K562 (cell line): ENCODE data around the gene PLCB1. TPM values are rescaled to one million over a fixed set of nuclear protein-coding genes. Genes with fewer than 3 reads are reported as not detected.

Experiments
- ATAC-seq: fragments of 200-7000 bp; cut with Tn5 transposase; 3 replicates; pipeline ENCODE4 v1.9.1; 2020; ENCODE audit warnings: moderate library complexity
- BruUV-seq: library from RNA; stranded (reverse); fragments of 400-500 nt; replicated peaks from 2 replicates; lab custom pipeline; 2021; lab: Mats Ljungman, UMichigan
- CTCF ChIA-PET: fragments of 300-600 bp; formaldehyde crosslinking; extraction: SDS; loops from one replicate; lab custom pipeline; 2021; ENCODE audit warnings: low intra/inter-chr PET ratio; lab: Yijun Ruan, JAX
- POLR2A ChIA-PET: fragments of 300-600, 350-650 bp; sonication (Branson Sonifier 250); formaldehyde crosslinking; extraction: SDS; loops from one replicate; lab custom pipeline; 2021; ENCODE audit warnings: antibody characterized with exemption, inconsistent platforms; lab: Yijun Ruan, JAX
- DNase-seq, 4 experiments: peaks; one replicate each; pipeline versions ENCODE4 v3.0.0 to v3.0.0-alpha.2; 2011 to 2018; ENCODE audit warnings: low spot score in 3 of 4, mixed read lengths in 3 of 4; ENCODE audit errors: extremely low read depth in 1 of 4
- FAIRE-seq: peaks from 2 replicates; lab custom pipeline; 2011; peaks lifted over from hg19 to GRCh38; lab: Jason Lieb, UNC
- H2AFZ ChIP-seq: 2 replicates; pipeline ENCODE4 v1.6.0; 2011; ENCODE audit warnings: low read depth, low read length, control low read depth, inconsistent platforms
- H3K27ac ChIP-seq: fragments of 200-600 bp; 3 replicates; pipeline ENCODE4 v1.8.0; 2011; ENCODE audit warnings: low read depth, mild to moderate bottlenecking, control low read depth, inconsistent platforms, low read length, moderate library complexity, mixed read lengths; ENCODE audit errors: extremely low read depth
- H3K27me3 ChIP-seq, 2 experiments: fragments of 300-600 bp in 1 of 2; 2 replicates in 1 of 2; 3 replicates in 1 of 2; pipeline versions ENCODE4 v1.6.0 to v1.8.0; 2011; ENCODE audit warnings: inconsistent platforms in 2 of 2, low read length in 2 of 2, mild to moderate bottlenecking in 1 of 2, mixed read lengths in 1 of 2, moderate library complexity in 1 of 2; ENCODE audit not compliant: control insufficient read depth in 2 of 2, insufficient read depth in 2 of 2
- H3K36me3 ChIP-seq: fragments of 300-600 bp; 3 replicates; pipeline ENCODE4 v1.8.0; 2011; ENCODE audit warnings: mild to moderate bottlenecking, low read length, inconsistent platforms; ENCODE audit not compliant: control insufficient read depth, insufficient read depth
- H3K4me1 ChIP-seq, 2 experiments: fragments of 200-600 bp in 1 of 2; replicated peaks in 1 of 2; 2 replicates in 1 of 2; 3 replicates in 1 of 2; pipeline versions ENCODE4 v1.5.1 to v1.8.0; 2011; ENCODE audit warnings: inconsistent platforms in 2 of 2, low read length in 2 of 2, mild to moderate bottlenecking in 1 of 2, mixed read lengths in 1 of 2, moderate library complexity in 1 of 2; ENCODE audit not compliant: control insufficient read depth in 2 of 2, insufficient read depth in 2 of 2
- H3K4me2 ChIP-seq: 2 replicates; pipeline ENCODE4 v1.6.1; 2011; ENCODE audit warnings: low read length, control low read depth, inconsistent platforms, mixed read lengths; ENCODE audit not compliant: insufficient read depth
- H3K4me3 ChIP-seq: fragments of 200-600 bp; sonication (generic), shearing (Covaris generic); 2 replicates; pipeline ENCODE4 v1.5.1; 2016; ENCODE audit warnings: control low read depth, inconsistent platforms
- H3K79me2 ChIP-seq: fragments of 200-600 bp; 3 replicates; pipeline ENCODE4 v1.8.0; 2011; ENCODE audit warnings: low read length, inconsistent platforms; ENCODE audit not compliant: control insufficient read depth, insufficient read depth
- H3K9ac ChIP-seq, 2 experiments: 2 replicates each; pipeline versions ENCODE4 v1.6.0 to v1.6.1; 2011; ENCODE audit warnings: low read depth in 2 of 2, low read length in 2 of 2, control low read depth in 1 of 2, inconsistent platforms in 1 of 2, mild to moderate bottlenecking in 1 of 2, mixed read lengths in 1 of 2; ENCODE audit not compliant: insufficient read depth in 1 of 2
- H3K9me1 ChIP-seq: one replicate; pipeline ENCODE4 v1.6.0; 2011; ENCODE audit warnings: inconsistent platforms, mild to moderate bottlenecking, low read length, moderate library complexity; ENCODE audit not compliant: control insufficient read depth, insufficient read depth
- H3K9me3 ChIP-seq: replicated peaks from 2 replicates; pipeline ENCODE4 v1.5.1; 2011; ENCODE audit warnings: low read depth, low read length, inconsistent platforms; ENCODE audit not compliant: control insufficient read depth, insufficient read depth
- H4K20me1 ChIP-seq: replicated peaks from 2 replicates; pipeline ENCODE4 v1.6.1; 2011; ENCODE audit warnings: low read length, inconsistent platforms, mixed read lengths; ENCODE audit not compliant: control insufficient read depth, insufficient read depth
- ATF7 ChIP-seq: fragments of 450-650 bp; IDR thresholded peaks from 2 replicates; pipeline ENCODE4 v1.7.1; 2014; ENCODE audit warnings: mild to moderate bottlenecking, moderate library complexity
- CAMTA2 ChIP-seq: fragments of 250-450 bp; sonication (Bioruptor Pico); conservative IDR thresholded peaks from 2 replicates; pipeline ENCODE4 v1.5.1; 2022
- FIP1L1 ChIP-seq: fragments of 200-400 bp; formaldehyde crosslinking; IDR thresholded peaks from 2 replicates; pipeline ENCODE4 v1.6.1; 2018; ENCODE audit warnings: mild to moderate bottlenecking, low read depth, low read length; ENCODE audit not compliant: poor library complexity, severe bottlenecking
- FOXK2 ChIP-seq, 2 experiments: fragments of 450-650 bp; IDR thresholded peaks in 1 of 2; conservative IDR thresholded peaks in 1 of 2; 2 replicates each; pipeline ENCODE4 v1.6.1; 2016; ENCODE audit warnings: low read depth in 2 of 2, mild to moderate bottlenecking in 1 of 2
- FOXP1 ChIP-seq: sonication (generic); formaldehyde crosslinking; IDR thresholded peaks from 2 replicates; pipeline ENCODE4 v1.8.0; 2022; ENCODE audit warnings: mild to moderate bottlenecking, missing genetic modification reagents
- HDAC2 ChIP-seq: fragments of 450-650 bp; IDR thresholded peaks from 2 replicates; pipeline ENCODE4 v1.6.1; 2016; ENCODE audit warnings: mild to moderate bottlenecking
- NFE2L1 ChIP-seq: fragments of 450-650 bp; IDR thresholded peaks from 2 replicates; pipeline ENCODE4 v1.6.1; 2016; ENCODE audit warnings: missing genetic modification characterization, low read depth, mild to moderate bottlenecking, missing compliant biosample characterization, moderate library complexity, borderline replicate concordance
- RNF2 ChIP-seq: sonication (generic); IDR thresholded peaks from 2 replicates; pipeline ENCODE4 v1.6.1; 2016
- ZKSCAN8 ChIP-seq: fragments of 200-800 bp; sonication (Bioruptor generic); IDR thresholded peaks from 2 replicates; pipeline ENCODE4 v1.6.1; 2016; ENCODE audit warnings: missing genetic modification characterization, missing compliant biosample characterization
- ZNF282 ChIP-seq: sonication (generic); formaldehyde crosslinking; IDR thresholded peaks from 2 replicates; pipeline ENCODE4 v1.8.1; 2023; ENCODE audit warnings: missing genetic modification reagents
- WGBS: fragments of 100-300 bp; shearing (Covaris generic); methylation state at CpG from one replicate; pipeline ENCODE4 v1.1.6; 2016; ENCODE audit warnings: low coverage, mixed read lengths; ENCODE audit not compliant: insufficient coverage; ENCODE audit errors: missing lambda C conversion rate; 5-methylcytosine and 5-hydroxymethylcytosine counted together
- in situ Hi-C: fragments of 300-500 bp; cut with MboI; formaldehyde crosslinking; loops from 4 replicates; pipeline ENCODE4 v1.15.0; 2018; ENCODE audit warnings: inconsistent platforms, mixed read lengths
- intact Hi-C: fragments of 100-400 bp; cut with micrococcal nuclease; formaldehyde crosslinking; loops from 2 replicates; pipeline ENCODE4 v1.14.2; 2022
- polyA plus RNA-seq, 8 experiments: library from polyadenylated mRNA; depleted of rRNA in 4 of 8; stranded (reverse) in 5 of 8; unstranded in 3 of 8; fragments of >200 nt; fragmentation: Nextera tagmentation in 2 of 8; fragmentation: Illumina TruSeq in 1 of 8; extraction: Ambion mirVana in 2 of 8; extraction: Trizol in 1 of 8; gene quantifications; 2 replicates each; pipeline versions ENCODE4 v1.2.1 to v1.2.3, GENCODE V29; 2011 to 2014; ENCODE audit warnings: inconsistent platforms in 1 of 8, missing spikeins in 1 of 8
- total RNA-seq, 7 experiments: library from RNA; depleted of rRNA in 6 of 7; stranded (reverse); fragments of >200 nt in 6 of 7; fragmentation: Illumina TruSeq in 2 of 7; extraction: Trizol in 2 of 7; gene quantifications; 2 replicates each; pipeline versions ENCODE4 v1.2.1 to v1.2.3, GENCODE V29; 2011 to 2021; ENCODE audit warnings: low replicate concordance in 1 of 7
- TF ChIP-seq, protein P1 (sequence below): sonication (generic); formaldehyde crosslinking; IDR thresholded peaks from 2 replicates; pipeline ENCODE4 v1.5.0; 2020; ENCODE audit warnings: missing genetic modification reagents
- TF ChIP-seq, protein P2 (sequence below): fragments of 200-600 bp; sonication (generic); IDR thresholded peaks from one replicate; pipeline ENCODE4 v1.6.1; 2012; ENCODE audit warnings: mild to moderate bottlenecking, low read depth, low read length, inconsistent platforms

Gene PLCB1
- total and polyA plus RNA-seq, 9 of the 15 experiments (the other 6 are each of a cell fraction or from before 2014, with no cell fraction given), result 0.34 to 3.1 (median 1.3) TPM

- no peaks in the 10 kb centered on the region for H3K9me3 ChIP-seq
- FAIRE-seq (no peak), DNase-seq (no peak), ATAC-seq (no peak)
- no peak overlapping the region for H3K4me3 ChIP-seq
- CTCF ChIA-PET, result no interaction called here
- no TSS peak for BruUV-seq
- 0% methylated on average over 1 of the region's 1 CpG for WGBS
- in situ Hi-C loops (no loop called here), intact Hi-C loops (no loop called here)
- H4K20me1 ChIP-seq, result no peaks in the 10 kb centered on the region
- no peaks in the 10 kb centered on the region for H3K27me3 ChIP-seq
- no peaks in the 10 kb centered on the region for H3K79me2 ChIP-seq
- H3K9me1 ChIP-seq, result no peaks in the 10 kb centered on the region
- no peak overlapping the region for H3K9ac ChIP-seq
- no peaks in the 10 kb centered on the region for H3K4me1 ChIP-seq
- H3K4me2 ChIP-seq, result no peak overlapping the region
- POLR2A ChIA-PET, result no interaction called here
- H3K27ac ChIP-seq, result no peak overlapping the region
- no peaks in the 10 kb centered on the region for H3K36me3 ChIP-seq
- H2AFZ ChIP-seq, result no peak overlapping the region
- no peak for TF ChIP-seq RNF2
- TF ChIP-seq CAMTA2, result no peak
- TF ChIP-seq, protein P1, sequence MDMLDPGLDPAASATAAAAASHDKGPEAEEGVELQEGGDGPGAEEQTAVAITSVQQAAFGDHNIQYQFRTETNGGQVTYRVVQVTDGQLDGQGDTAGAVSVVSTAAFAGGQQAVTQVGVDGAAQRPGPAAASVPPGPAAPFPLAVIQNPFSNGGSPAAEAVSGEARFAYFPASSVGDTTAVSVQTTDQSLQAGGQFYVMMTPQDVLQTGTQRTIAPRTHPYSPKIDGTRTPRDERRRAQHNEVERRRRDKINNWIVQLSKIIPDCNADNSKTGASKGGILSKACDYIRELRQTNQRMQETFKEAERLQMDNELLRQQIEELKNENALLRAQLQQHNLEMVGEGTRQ (CRISPR knock-in tag), result no peak
- TF ChIP-seq FOXK2 (conservative IDR thresholded peaks at IDR 0.05 in 1 of 2, IDR thresholded peaks at IDR 0.05 in 1 of 2; ENCODE audit: low read depth in 2 of 2), result no peak
- TF ChIP-seq ZNF282, result no peak
- no peak for TF ChIP-seq FIP1L1
- TF ChIP-seq ATF7, result no peak
- TF ChIP-seq, protein P2, sequence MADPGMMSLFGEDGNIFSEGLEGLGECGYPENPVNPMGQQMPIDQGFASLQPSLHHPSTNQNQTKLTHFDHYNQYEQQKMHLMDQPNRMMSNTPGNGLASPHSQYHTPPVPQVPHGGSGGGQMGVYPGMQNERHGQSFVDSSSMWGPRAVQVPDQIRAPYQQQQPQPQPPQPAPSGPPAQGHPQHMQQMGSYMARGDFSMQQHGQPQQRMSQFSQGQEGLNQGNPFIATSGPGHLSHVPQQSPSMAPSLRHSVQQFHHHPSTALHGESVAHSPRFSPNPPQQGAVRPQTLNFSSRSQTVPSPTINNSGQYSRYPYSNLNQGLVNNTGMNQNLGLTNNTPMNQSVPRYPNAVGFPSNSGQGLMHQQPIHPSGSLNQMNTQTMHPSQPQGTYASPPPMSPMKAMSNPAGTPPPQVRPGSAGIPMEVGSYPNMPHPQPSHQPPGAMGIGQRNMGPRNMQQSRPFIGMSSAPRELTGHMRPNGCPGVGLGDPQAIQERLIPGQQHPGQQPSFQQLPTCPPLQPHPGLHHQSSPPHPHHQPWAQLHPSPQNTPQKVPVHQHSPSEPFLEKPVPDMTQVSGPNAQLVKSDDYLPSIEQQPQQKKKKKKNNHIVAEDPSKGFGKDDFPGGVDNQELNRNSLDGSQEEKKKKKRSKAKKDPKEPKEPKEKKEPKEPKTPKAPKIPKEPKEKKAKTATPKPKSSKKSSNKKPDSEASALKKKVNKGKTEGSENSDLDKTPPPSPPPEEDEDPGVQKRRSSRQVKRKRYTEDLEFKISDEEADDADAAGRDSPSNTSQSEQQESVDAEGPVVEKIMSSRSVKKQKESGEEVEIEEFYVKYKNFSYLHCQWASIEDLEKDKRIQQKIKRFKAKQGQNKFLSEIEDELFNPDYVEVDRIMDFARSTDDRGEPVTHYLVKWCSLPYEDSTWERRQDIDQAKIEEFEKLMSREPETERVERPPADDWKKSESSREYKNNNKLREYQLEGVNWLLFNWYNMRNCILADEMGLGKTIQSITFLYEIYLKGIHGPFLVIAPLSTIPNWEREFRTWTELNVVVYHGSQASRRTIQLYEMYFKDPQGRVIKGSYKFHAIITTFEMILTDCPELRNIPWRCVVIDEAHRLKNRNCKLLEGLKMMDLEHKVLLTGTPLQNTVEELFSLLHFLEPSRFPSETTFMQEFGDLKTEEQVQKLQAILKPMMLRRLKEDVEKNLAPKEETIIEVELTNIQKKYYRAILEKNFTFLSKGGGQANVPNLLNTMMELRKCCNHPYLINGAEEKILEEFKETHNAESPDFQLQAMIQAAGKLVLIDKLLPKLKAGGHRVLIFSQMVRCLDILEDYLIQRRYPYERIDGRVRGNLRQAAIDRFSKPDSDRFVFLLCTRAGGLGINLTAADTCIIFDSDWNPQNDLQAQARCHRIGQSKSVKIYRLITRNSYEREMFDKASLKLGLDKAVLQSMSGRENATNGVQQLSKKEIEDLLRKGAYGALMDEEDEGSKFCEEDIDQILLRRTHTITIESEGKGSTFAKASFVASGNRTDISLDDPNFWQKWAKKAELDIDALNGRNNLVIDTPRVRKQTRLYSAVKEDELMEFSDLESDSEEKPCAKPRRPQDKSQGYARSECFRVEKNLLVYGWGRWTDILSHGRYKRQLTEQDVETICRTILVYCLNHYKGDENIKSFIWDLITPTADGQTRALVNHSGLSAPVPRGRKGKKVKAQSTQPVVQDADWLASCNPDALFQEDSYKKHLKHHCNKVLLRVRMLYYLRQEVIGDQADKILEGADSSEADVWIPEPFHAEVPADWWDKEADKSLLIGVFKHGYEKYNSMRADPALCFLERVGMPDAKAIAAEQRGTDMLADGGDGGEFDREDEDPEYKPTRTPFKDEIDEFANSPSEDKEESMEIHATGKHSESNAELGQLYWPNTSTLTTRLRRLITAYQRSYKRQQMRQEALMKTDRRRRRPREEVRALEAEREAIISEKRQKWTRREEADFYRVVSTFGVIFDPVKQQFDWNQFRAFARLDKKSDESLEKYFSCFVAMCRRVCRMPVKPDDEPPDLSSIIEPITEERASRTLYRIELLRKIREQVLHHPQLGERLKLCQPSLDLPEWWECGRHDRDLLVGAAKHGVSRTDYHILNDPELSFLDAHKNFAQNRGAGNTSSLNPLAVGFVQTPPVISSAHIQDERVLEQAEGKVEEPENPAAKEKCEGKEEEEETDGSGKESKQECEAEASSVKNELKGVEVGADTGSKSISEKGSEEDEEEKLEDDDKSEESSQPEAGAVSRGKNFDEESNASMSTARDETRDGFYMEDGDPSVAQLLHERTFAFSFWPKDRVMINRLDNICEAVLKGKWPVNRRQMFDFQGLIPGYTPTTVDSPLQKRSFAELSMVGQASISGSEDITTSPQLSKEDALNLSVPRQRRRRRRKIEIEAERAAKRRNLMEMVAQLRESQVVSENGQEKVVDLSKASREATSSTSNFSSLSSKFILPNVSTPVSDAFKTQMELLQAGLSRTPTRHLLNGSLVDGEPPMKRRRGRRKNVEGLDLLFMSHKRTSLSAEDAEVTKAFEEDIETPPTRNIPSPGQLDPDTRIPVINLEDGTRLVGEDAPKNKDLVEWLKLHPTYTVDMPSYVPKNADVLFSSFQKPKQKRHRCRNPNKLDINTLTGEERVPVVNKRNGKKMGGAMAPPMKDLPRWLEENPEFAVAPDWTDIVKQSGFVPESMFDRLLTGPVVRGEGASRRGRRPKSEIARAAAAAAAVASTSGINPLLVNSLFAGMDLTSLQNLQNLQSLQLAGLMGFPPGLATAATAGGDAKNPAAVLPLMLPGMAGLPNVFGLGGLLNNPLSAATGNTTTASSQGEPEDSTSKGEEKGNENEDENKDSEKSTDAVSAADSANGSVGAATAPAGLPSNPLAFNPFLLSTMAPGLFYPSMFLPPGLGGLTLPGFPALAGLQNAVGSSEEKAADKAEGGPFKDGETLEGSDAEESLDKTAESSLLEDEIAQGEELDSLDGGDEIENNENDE, result no peak
- no peak for TF ChIP-seq ZKSCAN8 (CRISPR knock-in tag)
- TF ChIP-seq FOXP1 (CRISPR knock-in tag), result no peak
- no peak for TF ChIP-seq HDAC2
- TF ChIP-seq NFE2L1 (tag), result no peak
Measured at GRCh38 chr20:8213270-8213669, 81.2 kb downstream of the PLCB1 start.
